Epithelial cell of proximal tubule (primary cell): ENCODE data around the gene MCM7. TPM values are rescaled to one million over a fixed set of nuclear protein-coding genes. Genes with fewer than 3 reads are reported as not detected.

Experiments
- DNase-seq: peaks from one replicate; pipeline ENCODE4 v3.0.0-alpha.2; 2011; ENCODE audit warnings: low read depth
- H3K4me3 ChIP-seq: 2 replicates; pipeline ENCODE4 v1.5.1; 2011; ENCODE audit warnings: low read depth, mild to moderate bottlenecking, low read length
- total RNA-seq: library from RNA; depleted of rRNA; stranded (reverse); fragments of >200 nt; gene quantifications from 2 replicates; pipeline ENCODE4 v1.2.3, GENCODE V29; 2015
- TF ChIP-seq, protein P1 (sequence below): conservative IDR thresholded peaks from 2 replicates; pipeline ENCODE4 v1.5.1; 2012; ENCODE audit warnings: low read depth, mild to moderate bottlenecking, low read length

MCM7 gene
- total RNA-seq, 1 donor from 2014 or later, result 188 TPM

DNA sequence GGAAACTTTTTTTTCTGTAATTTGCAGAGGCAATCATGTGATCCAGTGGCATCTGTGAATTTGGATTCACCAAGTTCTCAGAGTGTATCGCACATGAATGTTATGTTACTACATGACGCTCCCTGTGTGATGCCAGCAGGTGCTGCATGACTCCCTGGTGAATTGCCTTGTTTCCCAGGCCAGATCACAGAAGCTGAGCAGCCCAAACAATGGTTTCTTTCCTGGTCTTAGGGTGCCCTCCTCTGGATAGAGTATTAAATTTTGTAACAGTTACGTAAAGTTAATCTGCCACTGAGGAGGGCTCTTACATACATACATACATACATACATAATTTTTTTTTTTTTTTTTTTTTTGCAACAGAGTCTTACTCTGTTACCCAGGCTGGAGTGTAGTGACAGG is 48.0 kb downstream of the MCM7 start:
- H3K4me3 ChIP-seq, result no peak overlapping the region
- DNase-seq, result peak; percentile 54
- TF ChIP-seq, protein P1, sequence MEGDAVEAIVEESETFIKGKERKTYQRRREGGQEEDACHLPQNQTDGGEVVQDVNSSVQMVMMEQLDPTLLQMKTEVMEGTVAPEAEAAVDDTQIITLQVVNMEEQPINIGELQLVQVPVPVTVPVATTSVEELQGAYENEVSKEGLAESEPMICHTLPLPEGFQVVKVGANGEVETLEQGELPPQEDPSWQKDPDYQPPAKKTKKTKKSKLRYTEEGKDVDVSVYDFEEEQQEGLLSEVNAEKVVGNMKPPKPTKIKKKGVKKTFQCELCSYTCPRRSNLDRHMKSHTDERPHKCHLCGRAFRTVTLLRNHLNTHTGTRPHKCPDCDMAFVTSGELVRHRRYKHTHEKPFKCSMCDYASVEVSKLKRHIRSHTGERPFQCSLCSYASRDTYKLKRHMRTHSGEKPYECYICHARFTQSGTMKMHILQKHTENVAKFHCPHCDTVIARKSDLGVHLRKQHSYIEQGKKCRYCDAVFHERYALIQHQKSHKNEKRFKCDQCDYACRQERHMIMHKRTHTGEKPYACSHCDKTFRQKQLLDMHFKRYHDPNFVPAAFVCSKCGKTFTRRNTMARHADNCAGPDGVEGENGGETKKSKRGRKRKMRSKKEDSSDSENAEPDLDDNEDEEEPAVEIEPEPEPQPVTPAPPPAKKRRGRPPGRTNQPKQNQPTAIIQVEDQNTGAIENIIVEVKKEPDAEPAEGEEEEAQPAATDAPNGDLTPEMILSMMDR, result peak; percentile 48

DNA sequence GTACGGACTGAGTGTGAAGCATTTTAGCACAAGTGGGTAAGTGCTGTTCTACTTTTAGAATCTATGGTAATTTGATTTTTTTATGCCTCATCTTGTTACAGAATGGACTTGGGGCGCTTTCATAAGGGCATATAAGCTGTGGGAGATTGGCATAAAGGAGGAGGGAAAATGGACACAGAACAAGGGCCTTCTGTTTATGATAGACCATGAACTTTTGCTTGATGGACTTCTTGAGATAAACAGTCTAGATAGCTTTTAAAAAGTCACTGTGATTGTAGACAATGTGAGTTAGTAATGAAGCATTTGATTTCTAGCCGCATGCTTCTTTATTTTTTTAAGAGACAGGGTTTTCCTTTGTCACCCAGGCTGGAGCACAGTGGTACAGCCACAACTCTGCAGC is 49.6 kb downstream of the MCM7 start:
- H3K4me3 ChIP-seq, result no peak overlapping the region
- TF ChIP-seq, protein P1, result no peak
- DNase-seq, result no peak

DNA sequence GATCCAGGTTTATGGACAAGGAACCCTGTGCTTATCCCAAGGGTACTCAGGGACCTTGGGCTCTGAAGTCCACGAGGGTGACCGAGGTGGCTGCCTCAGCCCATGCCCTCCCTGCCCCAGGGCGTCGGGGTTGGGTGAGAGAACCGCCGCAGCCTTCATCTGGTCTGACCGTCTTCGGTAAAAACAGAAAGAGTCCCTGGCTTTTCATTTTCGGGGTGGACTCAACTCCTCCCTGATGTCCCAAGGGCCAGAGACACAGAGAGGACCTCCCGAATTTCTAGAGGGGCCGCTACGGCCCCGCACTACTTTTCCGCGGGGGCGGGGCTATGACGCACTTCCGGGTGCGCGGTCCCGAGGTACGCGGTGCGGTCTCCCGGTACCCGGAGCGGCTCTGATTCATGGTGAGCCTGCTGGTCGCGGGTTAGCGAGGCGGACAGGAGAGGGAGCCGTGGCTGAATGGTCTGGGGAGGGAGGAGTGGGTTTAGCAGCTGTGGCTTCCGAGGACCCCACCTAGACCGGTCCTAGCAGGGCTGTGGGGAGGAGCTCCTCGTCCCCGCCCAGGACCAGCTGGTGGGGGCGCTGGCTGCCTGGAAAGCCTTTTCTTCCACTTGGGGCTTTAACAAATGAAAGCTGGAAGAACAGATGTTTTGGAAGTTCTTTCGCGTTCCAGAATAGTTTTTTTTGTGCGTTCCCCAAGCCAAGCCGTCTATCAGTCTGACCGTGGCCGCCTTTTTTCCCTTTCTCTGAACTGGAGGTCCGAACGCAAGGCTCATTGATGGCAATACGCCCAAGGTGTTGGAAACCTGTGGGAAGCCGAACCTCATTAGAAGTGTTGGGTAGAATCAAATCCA is 51.5 kb downstream of the MCM7 start, which contains the start of gene ZSCAN21:
Gene ZSCAN21 (plus strand): TSS at position 334 of the 851 bp plus-strand sequence. CDS start 7,233 bp downstream, outside the sequence.
- H3K4me3 ChIP-seq, result peak within 1 kb of the TSS; percentile 97
- TF ChIP-seq, protein P1, result peak; percentile 15

DNA sequence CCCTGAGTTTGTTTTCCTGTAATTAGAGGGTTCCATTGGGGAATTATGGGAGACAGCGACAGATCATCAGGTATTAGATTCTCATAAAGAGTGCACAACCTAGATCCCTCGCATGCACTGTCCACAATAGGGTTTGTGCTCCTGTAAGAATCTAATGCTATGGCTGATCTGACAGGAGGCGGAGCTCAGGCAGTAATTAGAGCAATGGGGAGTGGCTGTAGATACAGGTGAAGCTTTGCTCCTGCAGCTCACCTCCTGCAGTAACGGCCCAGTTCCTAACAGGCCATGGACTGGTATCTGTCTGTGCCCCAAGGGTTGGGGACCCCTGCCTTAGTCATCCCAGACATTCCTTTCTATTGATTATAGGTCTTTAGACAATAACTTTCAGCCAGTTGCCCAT is 52.5 kb downstream of the MCM7 start:
- TF ChIP-seq, protein P1, result no peak
- DNase-seq, result no peak
- H3K4me3 ChIP-seq, result no peak overlapping the region

More for the DNA sequence above, 51.5 kb downstream of the MCM7 start, which contains the start of gene ZSCAN21:
- DNase-seq, result peak; percentile 22

DNA sequence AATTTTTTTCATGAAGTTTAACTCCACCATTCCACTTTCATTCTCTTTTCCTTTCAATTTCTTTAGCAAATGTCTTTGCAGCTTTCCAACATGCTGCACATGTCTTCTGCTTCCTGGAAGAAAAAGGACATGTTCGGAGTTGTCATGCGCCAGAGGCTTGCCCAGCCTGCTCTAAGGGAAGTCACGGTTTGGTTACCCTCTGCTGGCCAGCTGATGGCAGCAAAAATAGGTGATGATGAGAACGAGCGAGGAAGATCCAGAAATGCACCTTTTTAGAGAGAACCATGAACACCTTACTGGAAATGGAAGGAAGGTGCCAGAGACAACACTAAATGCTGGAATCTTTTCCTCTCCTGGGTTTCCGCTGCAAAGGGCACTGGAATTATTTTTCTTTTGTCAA is 56.5 kb downstream of the MCM7 start:
- H3K4me3 ChIP-seq, result no peak overlapping the region
- peak; percentile 13 for DNase-seq
- TF ChIP-seq, protein P1, result peak; percentile 32

Other genes with a start within 250 kb of the MCM7 start
- gene OR2AE1, start 224.4 kb downstream of the MCM7 start, total RNA-seq, result not detected in 2 replicates
- gene TRIM4, start 181.9 kb downstream of the MCM7 start, total RNA-seq, result 8.4 and 18.7 TPM in 2 replicates
- gene GJC3, start 171.8 kb downstream of the MCM7 start, total RNA-seq, result not detected in 2 replicates
- not detected in 2 replicates for gene AZGP1, start 125.4 kb downstream of the MCM7 start, total RNA-seq
- gene ZKSCAN1, start 85.8 kb downstream of the MCM7 start, total RNA-seq, result 7.6 and 10.6 TPM in 2 replicates
- 2.4 and 10.7 TPM in 2 replicates for gene ZSCAN21, start 51.6 kb downstream of the MCM7 start, total RNA-seq
- 16.6 and 20.3 TPM in 2 replicates for gene ZNF3, start 19.7 kb downstream of the MCM7 start, total RNA-seq
- gene COPS6, start 12.4 kb downstream of the MCM7 start, total RNA-seq, result 39.9 and 73.2 TPM in 2 replicates
- 11.5 and 25.2 TPM in 2 replicates for gene AP4M1, start 246 bp upstream of the MCM7 start, total RNA-seq
- 62.8 and 73.6 TPM in 2 replicates for gene TAF6, start 18.0 kb upstream of the MCM7 start, total RNA-seq
- gene CNPY4, start 18.2 kb upstream of the MCM7 start, total RNA-seq, result 8.8 and 10.1 TPM in 2 replicates
- gene MBLAC1, start 25.6 kb upstream of the MCM7 start, total RNA-seq, result 2.6 and 3.7 TPM in 2 replicates
- 201 and 232 TPM in 2 replicates for gene LAMTOR4, start 47.5 kb upstream of the MCM7 start, total RNA-seq
- 9.4 and 14.9 TPM in 2 replicates for gene TRAPPC14, start 57.3 kb upstream of the MCM7 start, total RNA-seq
- gene GAL3ST4, start 67.2 kb upstream of the MCM7 start, total RNA-seq, result 0.58 and 6.7 TPM in 2 replicates
- 4.1 and 11.0 TPM in 2 replicates for gene GPC2, start 76.0 kb upstream of the MCM7 start, total RNA-seq
- gene STAG3, start 76.5 kb upstream of the MCM7 start, total RNA-seq, result 0.22 and 0.69 TPM in 2 replicates
- not detected in 2 replicates for gene PVRIG, start 118.6 kb upstream of the MCM7 start, total RNA-seq
- not detected in 2 replicates for gene SPDYE3, start 206.3 kb upstream of the MCM7 start, total RNA-seq